Mesenchymal stem cell (in vitro differentiated cells and primary cell): Measurements from ENCODE around the gene MINDY4.

Experiments
- DNase-seq: peaks from one replicate; pipeline ENCODE4 v3.0.0-alpha.2; 2013
- H2AFZ ChIP-seq: one replicate; pipeline ENCODE4 v1.6.1; 2013; ENCODE audit warnings: low read depth, mild to moderate bottlenecking, control low read depth, inconsistent platforms, low read length, moderate library complexity
- H2AK5ac ChIP-seq: 2 replicates; pipeline ENCODE4 v1.6.1; 2013; ENCODE audit warnings: low read length, moderate library complexity, mild to moderate bottlenecking, inconsistent platforms; ENCODE audit not compliant: severe bottlenecking
- H2BK120ac ChIP-seq: one replicate; pipeline ENCODE4 v1.6.1; 2013; ENCODE audit warnings: low read depth, mild to moderate bottlenecking, inconsistent platforms, low read length, moderate library complexity
- H2BK12ac ChIP-seq, 2 experiments: one replicate each; pipeline ENCODE4 v1.6.1; 2013; ENCODE audit warnings: inconsistent platforms in 2 of 2, low read length in 2 of 2, mild to moderate bottlenecking in 2 of 2, moderate library complexity in 2 of 2, control low read depth in 1 of 2
- H2BK15ac ChIP-seq: one replicate; pipeline ENCODE4 v1.6.1; 2013; ENCODE audit warnings: mild to moderate bottlenecking, low read depth, inconsistent platforms; ENCODE audit not compliant: poor library complexity, severe bottlenecking
- H2BK5ac ChIP-seq: 2 replicates; pipeline ENCODE4 v1.6.1; 2013; ENCODE audit warnings: low read depth, mild to moderate bottlenecking, low read length, control low read depth, inconsistent platforms; ENCODE audit not compliant: poor library complexity, severe bottlenecking
- H3K14ac ChIP-seq, 2 experiments: one replicate each; pipeline ENCODE4 v1.6.1; 2013; ENCODE audit warnings: inconsistent platforms in 2 of 2, low read length in 2 of 2, control low read depth in 1 of 2, mild to moderate bottlenecking in 1 of 2, moderate library complexity in 1 of 2
- H3K18ac ChIP-seq, 2 experiments: one replicate each; pipeline ENCODE4 v1.6.1; 2013; ENCODE audit warnings: inconsistent platforms in 2 of 2, low read length in 2 of 2, control low read depth in 1 of 2, low read depth in 1 of 2, mild to moderate bottlenecking in 1 of 2
- H3K23ac ChIP-seq, 2 experiments: one replicate each; pipeline ENCODE4 v1.6.1; 2013; ENCODE audit warnings: inconsistent platforms in 2 of 2, low read length in 2 of 2, mild to moderate bottlenecking in 2 of 2, moderate library complexity in 2 of 2, control low read depth in 1 of 2
- H3K27ac ChIP-seq: 2 replicates; pipeline ENCODE4 v1.5.1; 2013; ENCODE audit warnings: mild to moderate bottlenecking, moderate library complexity, low read length, control low read depth, inconsistent platforms; ENCODE audit not compliant: poor library complexity, severe bottlenecking
- H3K27me3 ChIP-seq, 2 experiments: 2 replicates each; pipeline versions ENCODE4 v1.6.1 to v1.7.0; 2013; ENCODE audit warnings: low read length in 2 of 2, mild to moderate bottlenecking in 2 of 2, moderate library complexity in 2 of 2, control low read depth in 1 of 2, inconsistent platforms in 1 of 2; ENCODE audit not compliant: control insufficient read depth in 1 of 2, insufficient read depth in 1 of 2
- H3K36me3 ChIP-seq, 2 experiments: 2 replicates each; pipeline versions ENCODE4 v1.6.1 to v1.7.0; 2013; ENCODE audit warnings: low read length in 2 of 2, control low read depth in 1 of 2, inconsistent platforms in 1 of 2, low read depth in 1 of 2, mild to moderate bottlenecking in 1 of 2; ENCODE audit not compliant: insufficient read depth in 2 of 2, control insufficient read depth in 1 of 2
- H3K4ac ChIP-seq, 2 experiments: one replicate each; pipeline ENCODE4 v1.6.1; 2013; ENCODE audit warnings: inconsistent platforms in 2 of 2, low read length in 2 of 2, mild to moderate bottlenecking in 2 of 2, moderate library complexity in 2 of 2, control low read depth in 1 of 2, low read depth in 1 of 2
- H3K4me1 ChIP-seq: 2 replicates; pipeline ENCODE4 v1.6.1; 2013; ENCODE audit warnings: low read depth, low read length, control low read depth; ENCODE audit not compliant: control insufficient read depth, insufficient read depth
- H3K4me2 ChIP-seq: 2 replicates; pipeline ENCODE4 v1.6.1; 2013; ENCODE audit warnings: low read length, mild to moderate bottlenecking, inconsistent platforms; ENCODE audit not compliant: poor library complexity, severe bottlenecking
- H3K4me3 ChIP-seq, 2 experiments: 2 replicates each; pipeline versions ENCODE4 v1.5.1 to v1.7.0; 2013; ENCODE audit warnings: low read length in 2 of 2, mild to moderate bottlenecking in 2 of 2, control low read depth in 1 of 2, low read depth in 1 of 2; ENCODE audit not compliant: insufficient read depth in 1 of 2
- H3K79me1 ChIP-seq: replicated peaks from 2 replicates; pipeline ENCODE4 v1.6.1; 2013; ENCODE audit warnings: mild to moderate bottlenecking, control low read depth, low read length, inconsistent platforms; ENCODE audit not compliant: poor library complexity, severe bottlenecking
- H3K9ac ChIP-seq: 2 replicates; pipeline ENCODE4 v1.7.0; 2013; ENCODE audit warnings: mild to moderate bottlenecking, low read length, moderate library complexity
- H3K9me3 ChIP-seq: 2 replicates; pipeline ENCODE4 v1.7.0; 2013; ENCODE audit warnings: mild to moderate bottlenecking, low read length; ENCODE audit not compliant: control insufficient read depth
- H4K8ac ChIP-seq: one replicate; pipeline ENCODE4 v1.6.1; 2013; ENCODE audit warnings: inconsistent platforms, mild to moderate bottlenecking, low read length, moderate library complexity
- H4K91ac ChIP-seq: one replicate; pipeline ENCODE4 v1.6.1; 2013; ENCODE audit warnings: mild to moderate bottlenecking, low read length, inconsistent platforms
- WGBS: methylation state at CpG from one replicate; pipeline ENCODE4 v1.1.7; 2013; ENCODE audit warnings: mixed read lengths; 5-methylcytosine and 5-hydroxymethylcytosine counted together

MINDY4 gene

DNA sequence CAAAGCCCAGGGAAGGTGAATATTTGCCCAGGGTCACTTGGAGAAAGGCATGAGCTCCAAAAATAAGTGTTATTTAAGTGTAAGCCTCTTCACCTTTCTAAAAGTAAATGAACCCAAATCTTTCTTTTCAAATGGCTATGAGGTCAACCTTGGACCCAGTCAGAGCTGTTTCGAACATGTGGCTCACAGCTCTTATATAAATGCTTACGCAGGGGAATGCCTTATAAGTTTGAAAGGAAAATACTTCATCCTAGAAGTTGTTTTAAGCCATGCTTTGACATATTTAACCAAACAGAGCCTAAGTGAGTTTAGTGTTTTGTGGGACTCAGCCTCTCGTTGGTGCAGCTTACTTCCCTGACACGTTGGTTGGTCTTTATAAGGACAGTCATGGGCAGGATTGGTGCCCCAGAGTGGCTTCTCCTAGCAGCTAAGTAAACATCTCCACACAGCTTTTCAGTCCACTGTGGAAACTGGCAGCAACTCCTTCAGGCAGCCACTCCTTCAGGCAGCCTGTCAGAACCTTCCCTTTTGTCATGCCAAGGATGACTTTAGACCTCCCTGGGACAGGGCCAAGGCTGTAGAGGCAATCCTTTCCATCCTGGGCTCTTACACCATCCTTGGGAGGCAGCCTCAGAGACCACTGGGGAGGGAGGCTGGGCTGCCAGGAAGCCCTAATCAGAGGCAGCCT lies 43.6 kb downstream of the MINDY4 start:
- Histone ChIP-seq H3K4me2 (no peak overlapping the region), H2AK5ac (no peak overlapping the region), H3K9me3 (no peaks in the 10 kb centered on the region), H3K18ac (peak overlapping the region in 1 of 2 experiments; percentile 4), H3K4me1 (peaks cover 9% of the 10 kb centered on the region), H3K9ac (peak overlapping the region; percentile 85), H3K27ac (no peak overlapping the region), H4K8ac (peak overlapping the region; percentile 61), H3K4me3 (peak overlapping the region in 1 of 2 experiments; percentile 9), H3K14ac (peak overlapping the region in 1 of 2 experiments; percentile 12), H2BK120ac (no peak overlapping the region), H4K91ac (peak overlapping the region; percentile 70), H2AFZ (no peak overlapping the region), H2BK15ac (no peak overlapping the region), H3K23ac (no peak overlapping the region), H3K79me1 (peaks cover 26% of the 10 kb centered on the region), H3K27me3 (no peaks in the 10 kb centered on the region), H2BK5ac (no peak overlapping the region), H3K36me3 (peaks cover 0 to 14% of the 10 kb centered on the region in 2 experiments), H2BK12ac (no peak overlapping the region), H3K4ac (peak overlapping the region in 1 of 2 experiments; percentile 40)
- DNase-seq = peak; percentile 12
- 94% methylated on average over 4 of the region's 4 CpGs for WGBS

DNA sequence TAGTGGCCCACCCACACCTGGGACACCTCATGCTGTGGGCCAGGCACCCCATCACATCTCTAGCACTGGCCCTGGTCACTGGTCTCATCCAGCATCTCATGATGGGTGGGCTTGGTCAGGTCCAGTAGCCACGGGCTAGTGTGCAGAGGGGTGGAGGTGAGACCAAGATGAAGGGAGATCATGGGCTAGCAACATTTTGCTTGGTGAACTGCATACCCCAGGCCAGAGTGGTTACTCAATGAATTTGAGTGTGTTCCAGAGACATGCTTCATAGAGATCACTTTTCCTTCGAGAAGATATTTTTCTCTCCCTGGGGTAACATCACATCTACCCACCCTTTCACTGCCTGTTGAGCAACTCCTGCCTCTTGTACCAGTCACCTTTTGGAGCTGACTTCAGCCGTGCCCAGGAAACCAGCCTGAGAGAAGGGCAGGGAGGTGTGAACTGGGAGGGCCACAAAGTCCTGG lies 44.2 kb downstream of the MINDY4 start:
- H3K18ac ChIP-seq = peak overlapping the region; percentile 4 to 46
- DNase-seq = no peak
- no peak overlapping the region for H2BK12ac ChIP-seq
- H3K27ac ChIP-seq = no peak overlapping the region
- H3K36me3 ChIP-seq = peaks cover 0 to 14% of the 10 kb centered on the region in 2 experiments
- peak overlapping the region; percentile 70 for H4K91ac ChIP-seq
- peak overlapping the region; percentile 85 for H3K9ac ChIP-seq
- no peak overlapping the region for H2BK5ac ChIP-seq
- no peak overlapping the region for H3K14ac ChIP-seq
- no peaks in the 10 kb centered on the region for H3K9me3 ChIP-seq
- peak overlapping the region in 1 of 2 experiments; percentile 9 for H3K4me3 ChIP-seq
- peaks cover 26% of the 10 kb centered on the region for H3K79me1 ChIP-seq
- peak overlapping the region in 1 of 2 experiments; percentile 40 for H3K4ac ChIP-seq
- peak overlapping the region; percentile 61 for H4K8ac ChIP-seq
- no peak overlapping the region for H2BK15ac ChIP-seq
- no peak overlapping the region for H2AFZ ChIP-seq
- 100% methylated on average over 3 of the region's 3 CpGs for WGBS
- H2BK120ac ChIP-seq = no peak overlapping the region
- H3K4me2 ChIP-seq = no peak overlapping the region
- no peak overlapping the region for H3K23ac ChIP-seq
- H3K4me1 ChIP-seq = peaks cover 9% of the 10 kb centered on the region
- H3K27me3 ChIP-seq = no peaks in the 10 kb centered on the region
- H2AK5ac ChIP-seq = no peak overlapping the region

DNA sequence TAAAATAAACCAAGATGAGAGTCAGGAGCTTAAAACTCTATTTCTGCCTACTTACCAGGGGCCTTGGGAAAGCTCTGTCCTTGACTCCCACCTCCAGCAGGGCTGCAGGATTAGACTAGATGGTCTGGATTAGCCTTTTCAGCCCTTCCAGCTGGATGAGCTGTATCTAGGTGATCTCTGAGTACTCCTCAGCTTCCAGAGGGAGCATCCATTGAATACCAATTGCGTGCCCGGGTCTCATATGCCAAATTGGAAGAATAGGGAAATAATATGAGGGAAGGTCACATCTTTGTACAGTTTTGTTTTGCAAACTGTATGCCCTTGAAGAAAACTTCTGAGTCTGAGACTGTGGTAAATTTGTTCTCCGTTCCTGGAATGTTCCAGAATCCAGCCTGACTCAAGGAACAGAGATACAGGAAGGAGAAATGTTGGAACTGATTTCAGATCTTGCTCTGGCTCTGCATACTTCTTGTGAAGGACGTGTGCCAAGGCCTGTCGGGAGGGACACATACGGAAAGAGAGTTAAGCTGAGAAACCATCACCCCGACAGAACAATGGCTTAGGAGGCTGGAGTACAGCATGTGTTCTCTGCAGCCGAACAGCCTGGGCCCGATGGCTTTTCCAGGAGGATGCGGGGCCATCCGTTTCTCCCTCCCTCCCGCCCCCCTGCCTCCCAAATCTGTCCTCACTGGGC lies 44.9 kb downstream of the MINDY4 start:
- H3K4me3 ChIP-seq = no peak overlapping the region

More for the DNA sequence above, 44.9 kb downstream of the MINDY4 start:
- H2AFZ ChIP-seq = no peak overlapping the region
- H4K8ac ChIP-seq = no peak overlapping the region
- no peak overlapping the region for H2BK12ac ChIP-seq
- no peak overlapping the region for H3K18ac ChIP-seq
- no peak overlapping the region for H2AK5ac ChIP-seq
- peak overlapping the region; percentile 36 for H2BK15ac ChIP-seq
- no peak overlapping the region for H3K14ac ChIP-seq
- H2BK5ac ChIP-seq = no peak overlapping the region
- H3K36me3 ChIP-seq = peaks cover 0 to 14% of the 10 kb centered on the region in 2 experiments
- no peak overlapping the region for H2BK120ac ChIP-seq
- no peaks in the 10 kb centered on the region for H3K9me3 ChIP-seq
- 96% methylated on average over 10 of the region's 12 CpGs for WGBS
- peaks cover 26% of the 10 kb centered on the region for H3K79me1 ChIP-seq
- H3K4ac ChIP-seq = no peak overlapping the region
- no peak overlapping the region for H3K27ac ChIP-seq
- H3K9ac ChIP-seq = peak overlapping the region; percentile 85
- DNase-seq = no peak
- H4K91ac ChIP-seq = no peak overlapping the region
- H3K27me3 ChIP-seq = no peaks in the 10 kb centered on the region
- peaks cover 9% of the 10 kb centered on the region for H3K4me1 ChIP-seq
- no peak overlapping the region for H3K4me2 ChIP-seq
- no peak overlapping the region for H3K23ac ChIP-seq
